ENCODE results near the gene PGAP6. TPM values are rescaled to one million over a fixed set of nuclear protein-coding genes. Genes with fewer than 3 reads are reported as not detected.

PGAP6 gene
- total and polyA plus RNA-seq, 2 of the 13 experiments (the other 11 are each of a cell fraction or from before 2014, with no cell fraction given) = 52.7 to 136 TPM

DNA sequence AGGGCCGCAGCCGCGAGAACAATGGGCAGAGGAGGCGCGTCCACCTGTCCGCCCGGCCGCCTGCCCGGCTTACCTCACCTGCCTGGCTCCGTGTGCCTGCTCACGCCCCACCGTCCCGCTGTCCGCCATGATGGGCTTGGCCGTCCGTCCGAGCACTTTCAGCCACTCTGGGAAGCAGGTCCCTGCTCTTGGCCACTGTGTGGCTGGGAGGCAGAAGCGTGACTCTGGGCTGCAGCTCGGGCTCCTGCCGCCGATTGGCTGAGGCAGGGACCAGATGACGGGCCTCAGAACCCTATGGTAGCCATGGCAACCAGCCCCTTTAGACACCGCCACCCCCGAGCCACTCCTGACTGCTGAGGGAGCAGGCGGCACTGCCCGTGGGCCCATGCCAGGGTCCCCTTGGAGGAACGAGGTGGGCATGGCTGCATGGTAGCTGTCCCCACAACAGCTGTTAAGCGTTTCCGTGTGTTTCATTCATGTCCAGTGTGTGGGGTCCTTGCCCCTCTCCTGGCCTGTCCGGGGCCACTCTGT lies 20.4 kb downstream of the PGAP6 start:
- Histone ChIP-seq H3K9me3 (ENCODE audit: low read length) (no peaks in the 10 kb centered on the region), H3K36me3 (replicated peaks in 1 of 2; ENCODE audit: control insufficient read depth in 1 of 2, insufficient read depth in 2 of 2, low read length in 2 of 2) (peaks cover 0 to 2% of the 10 kb centered on the region in 2 experiments; a peak in 1 of 5 replicates), H3K4me1 (ENCODE audit: insufficient read depth, low read length) (peaks cover 93% of the 10 kb centered on the region), H3K27ac (ENCODE audit: extremely low read length, insufficient read depth, low read length) (peak overlapping the region; percentile 45), H3K27me3 (ENCODE audit: control insufficient read depth in 1 of 2, insufficient read depth in 2 of 2, low read length in 2 of 2) (peaks cover 1 to 13% of the 10 kb centered on the region in 2 experiments; a peak in 4 of 5 replicates), H3K9ac (ENCODE audit: insufficient read depth, low read depth, low read length) (no peak overlapping the region), H2AFZ (ENCODE audit: low read length) (no peak overlapping the region), H3K4me3 (replicated peaks in 1 of 3; ENCODE audit: insufficient read depth in 1 of 3, low read depth in 2 of 3, low read length in 3 of 3) (0 out of 6 replicates have a peak overlapping the region, but pooled peaks of 1 of the 3 experiments have one; percentile 73), H4K20me1 (ENCODE audit: insufficient read depth, low read length) (no peaks in the 10 kb centered on the region), H3K79me2 (ENCODE audit: insufficient read depth, low read length) (no peaks in the 10 kb centered on the region), H3K4me2 (ENCODE audit: low read depth, low read length) (peak overlapping the region; percentile 90)
- no TSS peak for BruUV-seq (replicated peaks)
- CTCF ChIA-PET (ENCODE audit: low intra/inter-chr PET ratio, low total read pairs) = interaction anchor here (1.3 to 1.4 kb wide), 2 partner anchors 58 to 88 kb away, joined by 6 to 8 read pairs; no protein-coding TSS in a partner anchor
- ATAC-seq = peak; percentile 1; the same call in 2 of the 3 replicates
- FAIRE-seq = no peak
- in situ Hi-C loops (cut with HindIII; ENCODE audit: extremely low pct_ligation_motif_present, low pct_unique_long_range_greater_than_20kb) (loop anchor here (5.0 kb wide), 1 partner anchor 89 kb away; no protein-coding TSS in a partner anchor), intact Hi-C loops (cut with micrococcal nuclease; ENCODE audit: unreplicated experiment) (loop anchor here (5.0 kb wide), 2 partner anchors 134 to 244 kb away; partner anchors contain the start of gene LUC7L)
- POLR2A ChIA-PET = interaction anchor here (2.7 kb wide), 1 partner anchor 9 kb away, joined by 15 read pairs; the partner anchor contains the start of gene AXIN1
- DNase-seq (ENCODE audit: low spot score) = no peak
- WGBS (ENCODE audit: low lambda C conversion rate) = over 99% methylated on average over 13 of the region's 30 CpGs
- no peak for TF ChIP-seq POLR2G (IDR thresholded peaks at IDR 0.05; ENCODE audit: low read depth, low read length)
- TF ChIP-seq ZNF724P (CRISPR knock-in tag; IDR thresholded peaks at IDR 0.05; ENCODE audit: borderline replicate concordance) = no peak
- TF ChIP-seq RARA (CRISPR knock-in tag; IDR thresholded peaks at IDR 0.05) = no peak
- TF ChIP-seq ZNF619 (CRISPR knock-in tag; IDR thresholded peaks at IDR 0.05) = 0 out of 2 replicates have a peak, but pooled peaks have one; percentile 2
- TF ChIP-seq HIVEP1 (CRISPR knock-in tag; IDR thresholded peaks at IDR 0.05) = no peak
- no peak for TF ChIP-seq ZNF121 (CRISPR knock-in tag; IDR thresholded peaks at IDR 0.05)
- TF ChIP-seq, protein P1, sequence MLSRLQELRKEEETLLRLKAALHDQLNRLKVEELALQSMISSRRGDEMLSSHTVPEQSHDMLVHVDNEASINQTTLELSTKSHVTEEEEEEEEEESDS (CRISPR knock-in tag; IDR thresholded peaks at IDR 0.05; ENCODE audit: borderline replicate concordance) = no peak
- TF ChIP-seq, protein P2, sequence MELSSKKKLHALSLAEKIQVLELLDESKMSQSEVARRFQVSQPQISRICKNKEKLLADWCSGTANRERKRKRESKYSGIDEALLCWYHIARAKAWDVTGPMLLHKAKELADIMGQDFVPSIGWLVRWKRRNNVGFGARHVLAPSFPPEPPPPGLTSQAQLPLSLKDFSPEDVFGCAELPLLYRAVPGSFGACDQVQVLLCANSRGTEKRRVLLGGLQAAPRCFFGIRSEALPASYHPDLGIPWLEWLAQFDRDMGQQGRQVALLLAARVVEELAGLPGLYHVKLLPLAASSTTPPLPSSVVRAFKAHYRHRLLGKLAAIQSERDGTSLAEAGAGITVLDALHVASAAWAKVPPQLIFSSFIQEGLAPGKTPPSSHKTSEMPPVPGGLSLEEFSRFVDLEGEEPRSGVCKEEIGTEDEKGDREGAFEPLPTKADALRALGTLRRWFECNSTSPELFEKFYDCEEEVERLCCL (CRISPR knock-in tag; IDR thresholded peaks at IDR 0.05; ENCODE audit: borderline replicate concordance) = 0 out of 2 replicates have a peak, but pooled peaks have one; percentile 20
- no peak for TF ChIP-seq ZNF552 (CRISPR knock-in tag; IDR thresholded peaks at IDR 0.05; ENCODE audit: borderline replicate concordance)
- no peak for TF ChIP-seq ZNF549 (CRISPR knock-in tag; IDR thresholded peaks at IDR 0.05)
- no peak for TF ChIP-seq ZSCAN9 (CRISPR knock-in tag; IDR thresholded peaks at IDR 0.05; ENCODE audit: borderline replicate concordance)
- TF ChIP-seq, protein P3, sequence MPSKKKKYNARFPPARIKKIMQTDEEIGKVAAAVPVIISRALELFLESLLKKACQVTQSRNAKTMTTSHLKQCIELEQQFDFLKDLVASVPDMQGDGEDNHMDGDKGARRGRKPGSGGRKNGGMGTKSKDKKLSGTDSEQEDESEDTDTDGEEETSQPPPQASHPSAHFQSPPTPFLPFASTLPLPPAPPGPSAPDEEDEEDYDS (CRISPR knock-in tag; IDR thresholded peaks at IDR 0.05) = no peak
- no peak for TF ChIP-seq TP53 (CRISPR knock-in tag; conservative IDR thresholded peaks at IDR 0.05)
- TF ChIP-seq RFX1 (IDR thresholded peaks at IDR 0.05) = peak; percentile 52; the same call in 1 of the 2 replicates
- TF ChIP-seq ARNTL (CRISPR knock-in tag; IDR thresholded peaks at IDR 0.05) = no peak
- TF ChIP-seq, protein P4, sequence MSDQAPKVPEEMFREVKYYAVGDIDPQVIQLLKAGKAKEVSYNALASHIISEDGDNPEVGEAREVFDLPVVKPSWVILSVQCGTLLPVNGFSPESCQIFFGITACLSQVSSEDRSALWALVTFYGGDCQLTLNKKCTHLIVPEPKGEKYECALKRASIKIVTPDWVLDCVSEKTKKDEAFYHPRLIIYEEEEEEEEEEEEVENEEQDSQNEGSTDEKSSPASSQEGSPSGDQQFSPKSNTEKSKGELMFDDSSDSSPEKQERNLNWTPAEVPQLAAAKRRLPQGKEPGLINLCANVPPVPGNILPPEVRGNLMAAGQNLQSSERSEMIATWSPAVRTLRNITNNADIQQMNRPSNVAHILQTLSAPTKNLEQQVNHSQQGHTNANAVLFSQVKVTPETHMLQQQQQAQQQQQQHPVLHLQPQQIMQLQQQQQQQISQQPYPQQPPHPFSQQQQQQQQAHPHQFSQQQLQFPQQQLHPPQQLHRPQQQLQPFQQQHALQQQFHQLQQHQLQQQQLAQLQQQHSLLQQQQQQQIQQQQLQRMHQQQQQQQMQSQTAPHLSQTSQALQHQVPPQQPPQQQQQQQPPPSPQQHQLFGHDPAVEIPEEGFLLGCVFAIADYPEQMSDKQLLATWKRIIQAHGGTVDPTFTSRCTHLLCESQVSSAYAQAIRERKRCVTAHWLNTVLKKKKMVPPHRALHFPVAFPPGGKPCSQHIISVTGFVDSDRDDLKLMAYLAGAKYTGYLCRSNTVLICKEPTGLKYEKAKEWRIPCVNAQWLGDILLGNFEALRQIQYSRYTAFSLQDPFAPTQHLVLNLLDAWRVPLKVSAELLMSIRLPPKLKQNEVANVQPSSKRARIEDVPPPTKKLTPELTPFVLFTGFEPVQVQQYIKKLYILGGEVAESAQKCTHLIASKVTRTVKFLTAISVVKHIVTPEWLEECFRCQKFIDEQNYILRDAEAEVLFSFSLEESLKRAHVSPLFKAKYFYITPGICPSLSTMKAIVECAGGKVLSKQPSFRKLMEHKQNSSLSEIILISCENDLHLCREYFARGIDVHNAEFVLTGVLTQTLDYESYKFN (CRISPR knock-in tag; conservative IDR thresholded peaks at IDR 0.05) = no peak
- TF ChIP-seq ZNF460 (CRISPR knock-in tag; IDR thresholded peaks at IDR 0.05; ENCODE audit: borderline replicate concordance) = no peak
- no peak for TF ChIP-seq ZNF124 (CRISPR knock-in tag; IDR thresholded peaks at IDR 0.05)
- TF ChIP-seq ZBTB38 (CRISPR knock-in tag; IDR thresholded peaks at IDR 0.05) = peak; percentile 59
- no peak for TF ChIP-seq GATA4 (IDR thresholded peaks at IDR 0.05; ENCODE audit: borderline replicate concordance, low read depth)
- no peak for TF ChIP-seq HOXA3 (CRISPR knock-in tag; IDR thresholded peaks at IDR 0.05)
